SH-SY5Y (cell line): ENCODE data around the gene TMEM106B.

Experiments used
- GATA2 ChIP-seq: IDR thresholded peaks from 2 replicates; pipeline ENCODE4 v1.6.1; 2011; ENCODE audit warnings: mild to moderate bottlenecking, low read depth, low read length
- GATA3 ChIP-seq: IDR thresholded peaks from 2 replicates; pipeline ENCODE4 v1.6.1; 2011; ENCODE audit warnings: low read depth, mild to moderate bottlenecking, low read length, moderate library complexity

- no peak for TF ChIP-seq GATA3
- no peak for TF ChIP-seq GATA2
Measured at GRCh38 chr7:12231097-12231496, 20.0 kb downstream of the TMEM106B start.
